GM12878 (cell line): ENCODE measurements around the gene DIAPH1. TPM values are rescaled to one million over a fixed set of nuclear protein-coding genes. Genes with fewer than 3 reads are reported as not detected.

ENCODE experiments used
- CBX5 ChIP-seq: sonication (generic); IDR thresholded peaks from 2 replicates; pipeline ENCODE4 v1.6.1; 2016; ENCODE audit warnings: low read depth, moderate library complexity, mild to moderate bottlenecking, inconsistent platforms
- CREB1 ChIP-seq: IDR thresholded peaks from 2 replicates; pipeline ENCODE4 v1.6.1; 2012; ENCODE audit warnings: low read depth, mild to moderate bottlenecking, inconsistent platforms
- MLLT1 ChIP-seq: fragments of 450-650 bp; IDR thresholded peaks from 2 replicates; pipeline ENCODE4 v1.6.1; 2016; ENCODE audit warnings: mild to moderate bottlenecking
- SUPT20H ChIP-seq: IDR thresholded peaks from 2 replicates; pipeline ENCODE4 v1.6.1; 2011; ENCODE audit warnings: low read depth, mild to moderate bottlenecking, low read length, moderate library complexity, borderline replicate concordance; ENCODE audit not compliant: control insufficient read depth
- TARDBP ChIP-seq: IDR thresholded peaks from 2 replicates; pipeline ENCODE4 v1.6.1; 2016; ENCODE audit warnings: borderline replicate concordance
- ZBTB11 ChIP-seq: fragments of 450-650 bp; formaldehyde crosslinking; IDR thresholded peaks from 2 replicates; pipeline ENCODE4 v1.5.0; 2022; ENCODE audit warnings: mild to moderate bottlenecking, missing genetic modification characterization
- polyA plus RNA-seq, 11 experiments: library from polyadenylated mRNA; depleted of rRNA in 4 of 11; unstranded in 6 of 11; stranded (reverse) in 5 of 11; fragments of >200 nt; fragmentation: Nextera tagmentation in 4 of 11; fragmentation: Illumina TruSeq in 1 of 11; extraction: Ambion mirVana in 4 of 11; extraction: Trizol in 1 of 11; gene quantifications; 1 replicate in 1 of 11; 2 replicates in 10 of 11; pipeline versions ENCODE4 v1.2.1 to v1.2.3, GENCODE V29; 2011 to 2016; ENCODE audit warnings: inconsistent platforms in 2 of 11, missing spikeins in 2 of 11, low read depth in 1 of 11
- total RNA-seq, 4 experiments: library from RNA; depleted of rRNA in 3 of 4; stranded (reverse); fragments of >200 nt in 3 of 4; fragmentation: Illumina TruSeq in 1 of 4; extraction: Trizol in 1 of 4; gene quantifications; 2 replicates each; pipeline versions ENCODE4 v1.2.1 to v1.2.3, GENCODE V29; 2013 to 2021

The DIAPH1 gene
- total and polyA plus RNA-seq, 10 of the 15 experiments (the other 5 are each of a cell fraction or from before 2014, with no cell fraction given): 37.8 to 168 (median 59.0) TPM

DNA sequence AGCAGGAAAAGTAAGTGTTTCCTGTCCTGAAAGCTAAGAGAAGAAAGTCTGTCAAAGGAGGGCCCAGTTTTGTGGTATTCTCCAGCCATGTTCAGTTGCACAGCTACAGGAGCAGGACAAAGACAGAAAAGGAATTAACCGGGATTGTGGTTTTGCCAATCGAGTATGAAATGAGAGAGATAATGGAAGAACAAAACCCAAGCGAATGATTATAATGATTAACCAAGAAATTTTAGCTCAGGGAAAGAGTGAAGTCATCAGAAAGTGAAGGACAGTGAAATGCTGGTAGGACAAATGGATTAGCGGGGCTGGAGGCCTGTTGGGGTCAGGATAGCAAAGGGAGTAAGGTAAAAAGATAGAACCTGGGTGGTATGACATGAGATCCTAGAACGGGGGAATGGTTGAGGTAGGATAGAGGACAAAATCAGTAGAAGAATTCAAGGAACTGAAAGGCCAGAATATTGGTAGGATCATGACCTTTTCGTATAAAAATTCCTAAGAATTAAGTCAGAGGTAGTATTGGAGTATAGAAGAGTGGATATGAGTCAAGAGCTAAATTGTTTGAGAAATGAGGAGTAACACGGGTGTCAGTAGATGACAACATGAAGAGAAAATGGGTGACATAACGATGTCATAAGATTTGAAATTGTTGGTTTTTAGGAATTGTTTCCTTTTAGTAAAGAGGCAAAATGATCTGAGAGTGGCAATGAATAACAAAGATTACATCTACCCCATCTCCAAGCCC is 52.8 kb downstream of the DIAPH1 start (continued):
- no peak for TF ChIP-seq ZBTB11 (CRISPR knock-in tag)
- no peak for TF ChIP-seq SUPT20H
- no peak for TF ChIP-seq CREB1
- no peak for TF ChIP-seq MLLT1
- no peak for TF ChIP-seq CBX5
- TF ChIP-seq TARDBP: no peak
